HG03558 (cell line): ENCODE data around the gene ZNF222.

Experiments used
- ATAC-seq: cut with Tn5 transposase; IDR thresholded peaks from one replicate; pipeline ENCODE4 v1.9.1; 2021; ENCODE audit warnings: moderate number of reproducible peaks; ENCODE audit not compliant: unreplicated experiment; ENCODE audit errors: extremely low read depth

Gene ZNF222

GRCh38 chr19:44025217-44025936 lies at the start of gene ZNF222:
Gene ZNF222, plus strand, starts transcription at chr19:44025379. Its CDS starts 58 bp downstream, at chr19:44025437.
- ATAC-seq: no peak

- no peak for ATAC-seq
These were observed 48.4 kb upstream of the ZNF222 start for GRCh38 chr19:43976732-43977131.

GRCh38 chr19:43983544-43983911 lies 41.7 kb upstream of the ZNF222 start:
- no peak for ATAC-seq

- ATAC-seq: no peak
These were observed 41.1 kb upstream of the ZNF222 start, which contains the start of gene ZNF155 for GRCh38 chr19:43983912-43984686. Gene ZNF155, plus strand, starts transcription at chr19:43984188. Its CDS starts 4,356 bp downstream, at chr19:43988544.

- no peak for ATAC-seq
These were observed 40.5 kb upstream of the ZNF222 start for GRCh38 chr19:43984687-43985000.

GRCh38 chr19:43997631-43998290 lies 27.4 kb upstream of the ZNF222 start:
- ATAC-seq: no peak

GRCh38 chr19:44002212-44002565 lies 23.0 kb upstream of the ZNF222 start:
- no peak for ATAC-seq

- peak; percentile 76 for ATAC-seq
These were observed 22.4 kb upstream of the ZNF222 start, which contains the start of gene ZNF230 for GRCh38 chr19:44002566-44003460. Gene ZNF230, plus strand, starts transcription at chr19:44002957. Its CDS starts 4,122 bp downstream, at chr19:44007079.

- no peak for ATAC-seq
These were observed 21.6 kb upstream of the ZNF222 start for GRCh38 chr19:44003461-44004009.

- no peak for ATAC-seq
These were observed 19.2 kb upstream of the ZNF222 start for GRCh38 chr19:44005973-44006372.

- ATAC-seq: no peak
These were observed 17.7 kb upstream of the ZNF222 start for GRCh38 chr19:44007473-44007872.

- ATAC-seq: no peak
These were observed 14.7 kb upstream of the ZNF222 start for GRCh38 chr19:44010468-44010867.

- no peak for ATAC-seq
These were observed 5.7 kb upstream of the ZNF222 start for GRCh38 chr19:44019498-44019897.

- no peak for ATAC-seq
These were observed 4.0 kb upstream of the ZNF222 start for GRCh38 chr19:44021221-44021620.

- ATAC-seq: no peak
These were observed 321 bp upstream of the ZNF222 start for GRCh38 chr19:44024900-44025216.

GRCh38 chr19:44026622-44027021 lies 1.4 kb downstream of the ZNF222 start:
- no peak for ATAC-seq

- ATAC-seq: no peak
These were observed 6.9 kb downstream of the ZNF222 start for GRCh38 chr19:44032001-44032610.

- no peak for ATAC-seq
These were observed 17.0 kb downstream of the ZNF222 start for GRCh38 chr19:44042147-44042546.

- ATAC-seq: no peak
These were observed 25.8 kb downstream of the ZNF222 start for GRCh38 chr19:44050740-44051649.
